Right ventricle myocardium superior (tissue), 1 donor: Measurements from ENCODE around the gene CACNA1I. TPM values are rescaled to one million over a fixed set of nuclear protein-coding genes. Genes with fewer than 3 reads are reported as not detected.
"Not testable (repeated sequence)": the region's sequence is repeated elsewhere in the genome, so short reads cannot be mapped to it uniquely, and the experiment has no call there.

Experiments used
- ATAC-seq: fragments of 200-7000 bp; cut with Tn5 transposase; one replicate; pipeline ENCODE4 v1.9.1; 2020; ENCODE audit warnings: mild to moderate bottlenecking; ENCODE audit not compliant: poor library complexity
- DNase-seq: peaks from one replicate; pipeline ENCODE4 v3.0.0-alpha.2; 2020
- intact Hi-C: fragments of 100-400 bp; cut with DNase I; formaldehyde crosslinking; loops from one replicate; pipeline ENCODE4 v1.11.2; 2022
- long read RNA-seq: library from polyadenylated mRNA; unstranded; transcript quantifications from one replicate; pipeline ENCODE4 v2.0.0, GENCODE V29; 2021
- total RNA-seq: library from RNA; stranded (reverse); fragmentation: NEBNext Ultra II Directional; extraction: Animal tissue kit (Norgen Biotek cat#: 25700); gene quantifications from one replicate; pipeline ENCODE4 v1.2.1, GENCODE V29; 2021
- donor health status: DM: no; HTN: yes; CAD: no; lungs with severe emphysema.

Gene CACNA1I
- 0.03 TPM for total RNA-seq
- long read RNA-seq, result 0 reads

GRCh38 chr22:39570665-39571064 lies at the start of gene CACNA1I:
TSS of gene CACNA1I (plus strand) at chr22:39570753. CDS start at chr22:39570753, 0 bp downstream.
- intact Hi-C loops, result no loop called here

GRCh38 chr22:39521106-39521885 lies 49.3 kb upstream of the CACNA1I start:
- ATAC-seq, DNase-seq: not testable (repeated sequence)
- intact Hi-C loops, result loop anchor here (10.0 kb wide), 2 partner anchors 176 to 346 kb away; partner anchors contain the start of gene SYNGR1

More at GRCh38 chr22:39570665-39571064, at the start of gene CACNA1I:
- no peak for ATAC-seq
- no peak for DNase-seq

- intact Hi-C loops, result loop anchor here (10.0 kb wide), 2 partner anchors 177 to 347 kb away; partner anchors contain the start of gene SYNGR1
Observed at GRCh38 chr22:39522091-39522490, 48.5 kb upstream of the CACNA1I start.

GRCh38 chr22:39522567-39523300 lies 47.8 kb upstream of the CACNA1I start:
- peak; percentile 44 for DNase-seq
- peak; percentile 4 for ATAC-seq
- intact Hi-C loops, result loop anchor here (10.0 kb wide), 2 partner anchors 178 to 348 kb away; partner anchors contain the start of gene SYNGR1

More at GRCh38 chr22:39522091-39522490, 48.5 kb upstream of the CACNA1I start:
- DNase-seq, ATAC-seq: not testable (repeated sequence)

GRCh38 chr22:39524089-39524752 lies 46.3 kb upstream of the CACNA1I start:
- intact Hi-C loops, result loop anchor here (10.0 kb wide), 2 partner anchors 179 to 349 kb away; partner anchors contain the start of gene SYNGR1
- ATAC-seq (no peak), DNase-seq (no peak)

- ATAC-seq (no peak), DNase-seq (no peak)
- intact Hi-C loops, result loop anchor here (10.0 kb wide), 2 partner anchors 180 to 350 kb away; partner anchors contain the start of gene SYNGR1
Observed at GRCh38 chr22:39524753-39525657, 45.5 kb upstream of the CACNA1I start.

GRCh38 chr22:39525658-39525975 lies 44.9 kb upstream of the CACNA1I start:
- intact Hi-C loops, result loop anchor here (10.0 kb wide), 2 partner anchors 181 to 351 kb away; partner anchors contain the start of gene SYNGR1
- no peak for DNase-seq
- no peak for ATAC-seq

- DNase-seq (no peak), ATAC-seq (no peak)
- intact Hi-C loops, result loop anchor here (10.0 kb wide), 2 partner anchors 182 to 352 kb away; partner anchors contain the start of gene SYNGR1
Observed at GRCh38 chr22:39526736-39527171, 43.8 kb upstream of the CACNA1I start.

- intact Hi-C loops, result loop anchor here (10.0 kb wide), 2 partner anchors 183 to 353 kb away; partner anchors contain the start of gene SYNGR1
- DNase-seq (no peak), ATAC-seq (no peak)
Observed at GRCh38 chr22:39527481-39527961, 43.0 kb upstream of the CACNA1I start.

- ATAC-seq (no peak), DNase-seq (no peak)
- intact Hi-C loops, result loop anchor here (10.0 kb wide), 2 partner anchors 183 to 353 kb away; partner anchors contain the start of gene SYNGR1
Observed at GRCh38 chr22:39528080-39528661, 42.4 kb upstream of the CACNA1I start.

GRCh38 chr22:39528681-39529486 lies 41.7 kb upstream of the CACNA1I start:
- DNase-seq (peak; percentile 94), ATAC-seq (peak; percentile 53)
- intact Hi-C loops, result loop anchor here (10.0 kb wide), 2 partner anchors 184 to 354 kb away; partner anchors contain the start of gene SYNGR1

- intact Hi-C loops, result loop anchor here (10.0 kb wide), 2 partner anchors 185 to 355 kb away; partner anchors contain the start of gene SYNGR1
- DNase-seq, result no peak
Observed at GRCh38 chr22:39529487-39529851, 41.1 kb upstream of the CACNA1I start.

GRCh38 chr22:39530116-39530515 lies 40.4 kb upstream of the CACNA1I start:
- ATAC-seq (no peak), DNase-seq (no peak)
- intact Hi-C loops, result no loop called here

More at GRCh38 chr22:39529487-39529851, 41.1 kb upstream of the CACNA1I start:
- ATAC-seq, result no peak

GRCh38 chr22:39530692-39531331 lies 39.7 kb upstream of the CACNA1I start:
- intact Hi-C loops, result no loop called here
- ATAC-seq, result no peak
- DNase-seq, result no peak

GRCh38 chr22:39532215-39533073 lies 38.1 kb upstream of the CACNA1I start, which contains the start of gene RPS19BP1:
TSS of gene RPS19BP1 (minus strand) at chr22:39532748. CDS start at chr22:39532738, 10 bp downstream.
- ATAC-seq (peak; percentile 92), DNase-seq (peak; percentile 100)
- intact Hi-C loops, result no loop called here
